Activated CD8-positive, alpha-beta T cell treated with anti-CD3 and anti-CD28 coated beads, Interleukin-2, amount 10 ng/mL, durations not matched to agents 7 days and 5 days (primary cell): ENCODE data around the gene GIMAP5. TPM values are rescaled to one million over a fixed set of nuclear protein-coding genes. Genes with fewer than 3 reads are reported as not detected.
"Not testable (repeated sequence)": the region's sequence is repeated elsewhere in the genome, so short reads cannot be mapped to it uniquely, and the experiment has no call there.

Source experiments
- ATAC-seq: fragments of 150-1000 bp; cut with Tn5 transposase; one replicate; pipeline ENCODE4 v1.10.0; 2021; ENCODE audit warnings: moderate library complexity
- CTCF ChIA-PET: fragments of 350-600 bp; sonication (Branson Sonifier 250); formaldehyde crosslinking; loops from one replicate; lab custom pipeline; 2021; ENCODE audit warnings: antibody characterized with exemption; lab: Charles Lee
- POLR2A ChIA-PET: fragments of 350-600 bp; sonication (Branson Sonifier 250); formaldehyde crosslinking; loops from one replicate; lab custom pipeline; 2021; ENCODE audit warnings: antibody characterized with exemption; lab: Charles Lee
- DNase-seq: peaks from one replicate; pipeline ENCODE4 v3.0.0-alpha.2; 2020
- H3K27ac Mint-ChIP-seq: one replicate; pipeline ENCODE4 v1.8.0; 2021; ENCODE audit warnings: mild to moderate bottlenecking, mixed read lengths
- H3K27me3 Mint-ChIP-seq: one replicate; pipeline ENCODE4 v1.8.0; 2021; ENCODE audit warnings: low read depth, mixed read lengths
- H3K36me3 Mint-ChIP-seq: one replicate; pipeline ENCODE4 v1.8.0; 2021; ENCODE audit warnings: low read depth, mixed read lengths
- H3K4me1 Mint-ChIP-seq: one replicate; pipeline ENCODE4 v1.8.0; 2021; ENCODE audit warnings: low read depth, mixed read lengths
- H3K4me3 Mint-ChIP-seq: one replicate; pipeline ENCODE4 v1.8.0; 2021; ENCODE audit warnings: mild to moderate bottlenecking, mixed read lengths
- H3K9me3 Mint-ChIP-seq: one replicate; pipeline ENCODE4 v1.8.0; 2022; ENCODE audit warnings: mixed read lengths; ENCODE audit not compliant: insufficient read depth
- total RNA-seq, 2 experiments: library from RNA; stranded (reverse); gene quantifications; one replicate each; pipeline ENCODE4 v1.2.3, GENCODE V29; 2021

The GIMAP5 gene
- total RNA-seq, 2 experiments from 2014 or later, result 56.3 to 63.3 TPM

DNA sequence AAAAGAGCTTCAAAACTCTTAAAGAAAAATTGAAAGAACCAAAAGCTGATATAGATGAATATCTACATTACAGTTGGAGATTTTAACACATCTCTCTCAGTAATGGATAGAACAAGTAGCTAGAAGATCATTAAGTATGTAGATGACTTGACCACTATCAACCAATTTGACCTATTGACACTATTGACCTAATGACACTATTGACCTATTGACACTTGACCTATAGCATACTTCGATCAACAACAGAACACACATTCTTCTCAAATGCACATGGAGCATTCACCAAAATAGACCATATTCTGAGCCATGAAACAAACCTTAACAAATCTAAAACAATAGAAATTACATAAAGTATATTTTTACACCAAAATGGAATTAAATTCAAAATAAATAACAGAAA lies 22.3 kb downstream of the GIMAP5 start:
- H3K4me1 Mint-ChIP-seq, result peaks cover 27% of the 10 kb centered on the region
- ATAC-seq (no peak), DNase-seq (no peak)
- CTCF ChIA-PET, result interaction anchor here (0.8 to 1.9 kb wide), 4 partner anchors 22 to 310 kb away, joined by 3 to 9 read pairs (median 4); partner anchors contain the start of gene GIMAP5
- no peak overlapping the region for H3K27ac Mint-ChIP-seq
- POLR2A ChIA-PET, result no interaction called here
- peaks cover 12% of the 10 kb centered on the region for H3K9me3 Mint-ChIP-seq
- H3K27me3 Mint-ChIP-seq, result no peaks in the 10 kb centered on the region
- no peak overlapping the region for H3K4me3 Mint-ChIP-seq
- H3K36me3 Mint-ChIP-seq, result peaks cover 5% of the 10 kb centered on the region

DNA sequence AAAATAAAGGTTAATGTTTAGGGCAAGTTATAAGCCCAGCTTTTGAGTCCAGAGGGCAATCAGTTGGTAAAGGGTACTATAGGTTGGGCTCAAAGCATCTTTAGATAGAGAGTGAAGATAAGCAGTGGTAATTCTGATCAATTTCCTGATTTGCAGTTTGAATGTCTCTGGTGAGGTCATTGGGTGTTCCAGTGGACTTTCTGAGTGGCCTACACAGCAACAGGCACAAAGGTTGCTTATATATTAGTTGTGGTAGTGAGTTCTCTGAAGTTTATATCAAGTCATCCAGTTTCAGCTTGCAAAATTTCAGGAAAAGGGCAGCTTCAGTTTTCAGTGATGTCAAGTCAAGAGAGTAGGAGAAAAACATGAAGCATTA lies 29.1 kb downstream of the GIMAP5 start:
- Mint-ChIP-seq H3K27me3 (peaks cover 2% of the 10 kb centered on the region), H3K27ac (no peak overlapping the region), H3K36me3 (peaks cover 3% of the 10 kb centered on the region), H3K9me3 (peaks cover 10% of the 10 kb centered on the region), H3K4me1 (no peaks in the 10 kb centered on the region), H3K4me3 (no peak overlapping the region)
- ATAC-seq (no peak), DNase-seq (no peak)
- CTCF ChIA-PET, result interaction anchor here (1.0 kb wide), 1 partner anchor 12 kb away, joined by 3 read pairs; no protein-coding TSS in a partner anchor
- POLR2A ChIA-PET, result interaction anchor here (1.0 kb wide), 1 partner anchor 11 kb away, joined by 4 read pairs; no protein-coding TSS in a partner anchor

DNA sequence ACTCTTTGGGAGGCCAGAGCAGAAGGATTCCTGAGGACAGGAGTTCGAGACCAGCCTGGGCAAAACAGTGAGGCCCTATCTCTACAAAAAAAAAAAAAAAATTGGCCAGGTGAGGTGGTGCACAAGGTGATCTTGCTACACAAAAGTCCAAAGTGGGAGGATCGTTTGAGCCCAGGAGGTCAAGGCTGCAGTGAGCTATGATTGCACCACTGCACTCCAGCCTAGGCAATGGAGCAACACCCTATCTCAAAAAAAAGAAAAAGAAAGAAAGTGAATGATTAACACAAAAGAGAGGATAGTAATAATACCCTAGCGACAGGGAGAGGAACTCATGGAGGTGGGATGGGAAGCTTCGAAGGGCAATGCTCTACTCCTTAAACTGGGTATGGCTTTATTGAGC lies 32.5 kb downstream of the GIMAP5 start:
- H3K4me1 Mint-ChIP-seq, result no peaks in the 10 kb centered on the region
- peaks cover 13% of the 10 kb centered on the region for H3K9me3 Mint-ChIP-seq
- ATAC-seq (no peak), DNase-seq (no peak)
- H3K4me3 Mint-ChIP-seq, result no peak overlapping the region
- no peak overlapping the region for H3K27ac Mint-ChIP-seq
- no peaks in the 10 kb centered on the region for H3K36me3 Mint-ChIP-seq
- peaks cover 7% of the 10 kb centered on the region for H3K27me3 Mint-ChIP-seq
- ChIA-PET CTCF (interaction anchor here (1.0 to 1.6 kb wide), 2 partner anchors 9 to 321 kb away, joined by 3 to 9 read pairs; no protein-coding TSS in a partner anchor), POLR2A (no interaction called here)

DNA sequence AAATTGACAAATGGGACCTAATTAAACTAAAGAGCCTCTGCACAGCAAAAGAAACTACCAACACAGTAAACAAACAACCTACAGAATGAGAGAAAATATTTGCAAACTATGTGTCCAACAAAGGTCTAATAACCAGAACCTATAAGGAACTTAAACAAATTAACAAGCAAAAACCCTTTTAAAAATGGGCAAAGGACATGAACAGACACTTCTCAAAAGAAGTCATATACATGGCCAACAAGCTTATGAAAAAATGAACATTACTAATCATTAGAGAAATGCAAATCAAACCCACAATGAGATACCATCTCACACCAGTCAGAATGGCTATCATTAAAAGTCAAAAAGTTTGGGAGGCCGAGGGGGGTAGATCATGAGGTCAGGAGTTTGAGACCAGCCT lies 36.9 kb downstream of the GIMAP5 start:
- H3K4me1 Mint-ChIP-seq, DNase-seq, H3K4me3 Mint-ChIP-seq, CTCF ChIA-PET, H3K36me3 Mint-ChIP-seq, POLR2A ChIA-PET, H3K27ac Mint-ChIP-seq, ATAC-seq: not testable (repeated sequence)
- Mint-ChIP-seq H3K9me3 (peaks cover 13% of the 10 kb centered on the region), H3K27me3 (peaks cover 17% of the 10 kb centered on the region)

GRCh38 chr7:150778014-150778737 lies 41.0 kb downstream of the GIMAP5 start:
- CTCF ChIA-PET, result interaction anchor here (0.6 to 1.2 kb wide), 22 partner anchors 8 to 433 kb away, joined by 3 to 14 read pairs (median 4); no protein-coding TSS in a partner anchor
- DNase-seq, result no peak
- H3K9me3 Mint-ChIP-seq, result peaks cover 5% of the 10 kb centered on the region
- H3K4me1 Mint-ChIP-seq, result peaks cover 4% of the 10 kb centered on the region
- peaks cover 24% of the 10 kb centered on the region for H3K27me3 Mint-ChIP-seq
- H3K4me3 Mint-ChIP-seq, result no peak overlapping the region
- no peaks in the 10 kb centered on the region for H3K36me3 Mint-ChIP-seq
- POLR2A ChIA-PET, result no interaction called here
- ATAC-seq, result no peak
- no peak overlapping the region for H3K27ac Mint-ChIP-seq

DNA sequence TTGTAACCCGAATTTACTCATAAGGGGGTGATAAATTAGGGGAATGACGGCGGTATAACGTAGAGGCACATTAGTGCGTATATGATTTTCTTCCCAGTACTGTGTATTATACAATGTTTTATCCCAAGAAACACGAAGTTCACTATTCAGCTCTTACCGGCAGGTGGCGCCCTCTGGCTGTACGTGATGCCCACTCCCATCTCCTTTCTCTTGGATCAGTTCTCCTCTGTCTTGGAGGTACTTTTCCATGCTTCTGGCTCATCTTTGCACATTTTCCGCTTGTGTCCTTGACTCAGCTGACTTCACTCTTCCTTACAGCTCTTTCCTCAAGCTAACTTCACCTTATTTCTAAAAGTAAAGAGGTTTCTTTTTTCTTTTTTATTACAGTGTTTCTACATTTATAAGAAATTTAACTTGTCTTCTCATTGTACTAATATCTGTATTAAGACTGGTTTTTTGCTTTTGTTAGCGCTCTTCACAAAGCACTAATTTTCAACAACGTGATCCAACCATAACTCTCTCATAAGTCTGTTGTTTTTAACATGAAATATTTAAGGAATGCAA lies 41.6 kb downstream of the GIMAP5 start:
- Mint-ChIP-seq H3K36me3 (no peaks in the 10 kb centered on the region), H3K4me3 (no peak overlapping the region), H3K27ac (no peak overlapping the region), H3K27me3 (peaks cover 28% of the 10 kb centered on the region), H3K9me3 (peaks cover 4% of the 10 kb centered on the region), H3K4me1 (peaks cover 4% of the 10 kb centered on the region)
- POLR2A ChIA-PET, result no interaction called here
- ATAC-seq (peak; percentile 57), DNase-seq (peak; percentile 76)
- CTCF ChIA-PET, result interaction anchor here (0.6 to 1.2 kb wide), 23 partner anchors 8 to 465 kb away, joined by 3 to 14 read pairs (median 3); no protein-coding TSS in a partner anchor

DNA sequence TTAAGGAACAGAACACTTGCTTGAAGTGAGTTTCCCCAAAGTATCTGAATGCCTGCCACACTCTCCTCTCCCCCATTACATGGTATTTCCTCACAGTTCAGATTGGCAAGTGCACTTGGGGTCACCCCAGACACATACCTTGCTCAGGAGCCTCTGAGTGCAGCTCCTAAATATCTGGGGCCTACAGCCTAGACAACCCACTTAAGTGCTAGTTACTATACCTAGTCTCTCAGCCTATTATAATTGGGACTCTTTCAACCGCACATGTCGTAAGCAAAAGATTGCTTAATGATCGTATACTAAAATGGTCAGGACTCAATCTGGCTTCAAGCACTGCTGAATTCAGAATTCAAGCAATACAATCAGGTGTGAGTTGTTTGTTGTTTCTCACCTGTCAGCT lies 43.1 kb downstream of the GIMAP5 start:
- POLR2A ChIA-PET, result no interaction called here
- no peak for ATAC-seq
- CTCF ChIA-PET, result interaction anchor here (1.0 to 1.2 kb wide), 2 partner anchors 118 to 182 kb away, joined by 3 to 4 read pairs; no protein-coding TSS in a partner anchor

GRCh38 chr7:150781103-150781502 lies 43.9 kb downstream of the GIMAP5 start:
- ATAC-seq (no peak), DNase-seq (no peak)
- Mint-ChIP-seq H3K4me3 (no peak overlapping the region), H3K36me3 (no peaks in the 10 kb centered on the region), H3K27me3 (peaks cover 34% of the 10 kb centered on the region), H3K4me1 (peaks cover 4% of the 10 kb centered on the region), H3K9me3 (no peaks in the 10 kb centered on the region), H3K27ac (no peak overlapping the region)
- POLR2A ChIA-PET, result interaction anchor here (0.6 kb wide), 1 partner anchor 1839 kb away, joined by 3 read pairs; no protein-coding TSS in a partner anchor
- CTCF ChIA-PET, result interaction anchor here (1.2 kb wide), 1 partner anchor 117 kb away, joined by 4 read pairs; no protein-coding TSS in a partner anchor

More for the DNA sequence above, 43.1 kb downstream of the GIMAP5 start:
- no peak overlapping the region for H3K4me3 Mint-ChIP-seq
- H3K27me3 Mint-ChIP-seq, result peaks cover 31% of the 10 kb centered on the region
- no peak for DNase-seq
- H3K4me1 Mint-ChIP-seq, result peaks cover 4% of the 10 kb centered on the region
- no peaks in the 10 kb centered on the region for H3K36me3 Mint-ChIP-seq
- H3K9me3 Mint-ChIP-seq, result no peaks in the 10 kb centered on the region
- H3K27ac Mint-ChIP-seq, result no peak overlapping the region

GRCh38 chr7:150781961-150782360 lies 44.7 kb downstream of the GIMAP5 start:
- POLR2A ChIA-PET, result no interaction called here
- Mint-ChIP-seq H3K27ac (no peak overlapping the region), H3K4me1 (peaks cover 4% of the 10 kb centered on the region), H3K4me3 (no peak overlapping the region), H3K27me3 (peaks cover 35% of the 10 kb centered on the region), H3K9me3 (no peaks in the 10 kb centered on the region), H3K36me3 (no peaks in the 10 kb centered on the region)
- ATAC-seq (no peak), DNase-seq (no peak)
- CTCF ChIA-PET, result no interaction called here

DNA sequence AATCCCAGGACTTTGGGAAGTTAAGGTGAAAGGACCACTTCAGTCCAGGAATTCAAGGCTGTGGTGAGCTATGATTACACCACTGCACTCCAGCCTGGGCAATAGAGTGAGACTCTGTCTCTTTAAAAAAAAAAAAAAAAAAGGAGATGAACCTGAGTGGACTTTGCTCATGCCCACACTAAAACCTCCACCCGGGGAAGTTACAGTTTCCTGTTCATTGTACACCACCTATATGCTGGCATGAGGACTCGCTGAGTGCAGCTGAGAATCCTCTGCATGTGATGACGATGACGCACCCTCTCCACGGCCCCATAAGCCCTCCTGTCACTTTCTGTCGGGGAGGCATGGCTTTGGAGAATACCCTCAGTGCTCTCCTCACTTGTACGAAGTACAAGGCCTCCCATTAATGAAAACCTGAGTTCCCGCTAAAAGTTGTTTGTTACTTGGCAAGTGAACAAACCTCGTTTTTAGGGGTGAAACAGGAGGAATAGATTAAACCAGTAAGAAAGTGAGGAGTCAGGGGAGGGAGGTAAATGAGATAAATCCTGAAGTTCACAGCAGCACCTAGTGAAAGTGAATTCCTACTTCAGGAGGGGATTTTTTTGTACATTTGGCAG lies 47.0 kb downstream of the GIMAP5 start:
- ATAC-seq (no peak), DNase-seq (no peak)
- Mint-ChIP-seq H3K36me3 (no peaks in the 10 kb centered on the region), H3K9me3 (no peaks in the 10 kb centered on the region), H3K4me3 (no peak overlapping the region), H3K27ac (no peak overlapping the region), H3K4me1 (no peaks in the 10 kb centered on the region), H3K27me3 (peaks cover 32% of the 10 kb centered on the region)
- POLR2A ChIA-PET, result no interaction called here
- CTCF ChIA-PET, result no interaction called here

- CTCF ChIA-PET, result interaction anchor here (1.5 kb wide), 1 partner anchor 8 kb away, joined by 3 read pairs; no protein-coding TSS in a partner anchor
- Mint-ChIP-seq H3K9me3 (no peaks in the 10 kb centered on the region), H3K27me3 (peaks cover 32% of the 10 kb centered on the region), H3K4me3 (no peak overlapping the region), H3K27ac (no peak overlapping the region), H3K36me3 (no peaks in the 10 kb centered on the region), H3K4me1 (no peaks in the 10 kb centered on the region)
- DNase-seq (no peak), ATAC-seq (no peak)
- POLR2A ChIA-PET, result no interaction called here
These were observed 47.7 kb downstream of the GIMAP5 start for GRCh38 chr7:150784954-150785353.
